HG03135 (cell line): ENCODE data around the gene IQCE.
"Not testable (repeated sequence)": the region's sequence is repeated elsewhere in the genome, so short reads cannot be mapped to it uniquely, and the experiment has no call there.

Experiments
- ATAC-seq: cut with Tn5 transposase; IDR thresholded peaks from one replicate; pipeline ENCODE4 v1.9.1; 2021; ENCODE audit warnings: mild to moderate bottlenecking, moderate library complexity; ENCODE audit not compliant: unreplicated experiment

The IQCE gene

DNA sequence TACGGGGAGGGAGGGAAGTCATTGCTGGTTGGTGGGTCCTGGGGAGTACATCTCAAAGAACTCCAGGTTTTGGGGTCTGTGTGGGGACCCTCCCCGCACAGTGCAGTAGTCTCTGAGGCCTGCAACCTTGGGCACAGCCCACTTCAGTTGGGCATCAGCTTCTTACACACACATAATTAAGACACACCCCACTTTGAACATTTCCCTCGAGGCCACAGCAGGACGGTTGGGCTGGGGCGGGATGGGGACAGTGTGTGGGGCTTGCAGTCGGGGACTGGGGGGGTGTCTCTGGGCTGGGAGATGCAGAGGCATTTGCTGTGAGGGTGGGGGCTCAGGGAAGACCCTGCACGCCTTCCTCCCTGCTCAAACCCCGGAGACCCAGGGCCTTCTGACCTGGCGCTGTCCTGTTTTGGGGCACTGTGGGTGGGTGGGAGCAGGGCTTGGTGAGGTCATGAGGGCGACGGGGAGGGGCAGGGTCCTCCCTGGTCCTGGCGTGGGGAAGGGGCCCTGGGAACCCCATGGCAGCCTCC is 38.0 kb upstream of the IQCE start:
- no peak for ATAC-seq

DNA sequence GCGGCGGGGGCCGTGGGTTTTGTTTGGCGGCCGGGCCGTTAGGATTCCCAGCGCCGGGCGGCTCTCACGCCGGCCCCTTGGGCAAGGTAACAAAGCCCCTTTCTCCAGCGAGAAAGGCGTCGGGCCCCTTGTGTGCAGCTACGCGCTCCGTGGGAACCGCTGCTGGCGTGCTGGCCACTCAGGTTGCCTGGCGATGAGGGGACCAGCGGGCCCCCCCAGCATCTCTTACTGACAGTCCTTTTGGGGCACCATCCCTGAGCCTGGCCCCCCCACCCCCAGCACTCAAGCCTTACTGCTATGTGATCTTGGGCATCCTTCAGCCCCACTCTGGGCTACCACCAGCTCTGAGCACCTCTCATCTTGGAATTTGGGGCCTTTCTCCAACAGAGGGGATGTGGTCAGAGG is 37.4 kb upstream of the IQCE start:
- ATAC-seq: no peak

DNA sequence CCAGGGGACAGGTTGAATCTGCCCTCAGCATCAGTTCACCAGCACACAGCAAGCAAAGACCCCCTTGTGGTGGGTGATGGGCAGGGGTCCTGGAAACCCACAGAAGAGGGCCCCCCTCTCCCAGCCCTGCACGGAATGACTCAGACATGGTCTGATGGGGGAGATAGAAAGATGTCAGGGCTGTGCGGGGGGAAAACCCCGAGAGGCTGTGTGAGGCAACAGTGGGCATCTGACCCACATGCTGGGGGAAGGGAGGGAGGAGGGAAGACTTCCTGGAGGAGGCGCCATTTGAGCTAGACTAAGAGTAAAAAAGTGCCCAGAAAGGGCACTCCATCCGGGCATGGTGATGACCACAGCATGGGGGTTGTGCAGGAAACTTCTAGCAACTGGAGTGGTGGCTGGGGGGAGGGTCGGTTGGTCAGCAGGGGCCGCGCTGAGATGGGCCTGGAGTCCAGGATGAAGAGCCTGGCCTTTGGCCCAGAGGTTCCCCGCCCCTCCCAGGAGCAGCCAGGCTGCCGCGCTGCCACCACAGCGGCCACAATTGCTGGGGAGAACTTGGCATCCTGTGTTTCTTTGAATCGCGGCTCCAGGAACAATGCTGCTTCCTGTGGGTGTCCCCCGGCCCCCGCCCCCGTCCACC is 36.7 kb upstream of the IQCE start:
- ATAC-seq: no peak

DNA sequence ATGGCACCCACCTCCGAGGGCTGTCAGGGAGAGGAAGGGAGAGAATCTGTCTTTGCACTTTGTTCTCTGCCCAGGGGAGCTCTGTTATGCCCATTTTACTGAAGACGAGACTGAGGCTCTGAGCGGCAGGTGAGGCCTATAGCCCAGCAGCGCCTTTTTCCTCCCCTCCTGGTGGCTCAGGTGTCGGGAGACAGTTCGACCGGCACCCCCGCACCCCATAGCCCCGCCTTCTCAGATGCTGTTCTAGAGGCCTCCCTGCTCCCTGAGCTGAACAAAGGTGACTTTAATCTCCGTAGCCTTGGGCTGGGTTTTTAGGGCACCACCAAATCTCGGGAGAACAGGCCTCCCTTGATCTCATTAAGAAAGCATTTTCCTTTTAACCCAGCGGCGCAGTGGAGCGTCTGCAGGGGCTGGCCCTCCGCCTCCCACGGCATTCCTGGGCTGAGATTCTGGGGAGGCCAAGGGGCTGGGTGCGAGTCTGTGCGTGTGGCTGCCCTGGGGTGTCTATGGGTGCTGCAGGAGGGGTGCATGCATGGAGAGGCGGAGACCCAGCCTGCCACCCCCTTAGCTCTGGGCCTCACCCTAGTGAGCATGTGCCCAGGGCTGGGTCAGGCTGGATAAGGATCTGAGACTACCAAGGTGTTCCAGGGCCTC is 35.9 kb upstream of the IQCE start:
- no peak for ATAC-seq

DNA sequence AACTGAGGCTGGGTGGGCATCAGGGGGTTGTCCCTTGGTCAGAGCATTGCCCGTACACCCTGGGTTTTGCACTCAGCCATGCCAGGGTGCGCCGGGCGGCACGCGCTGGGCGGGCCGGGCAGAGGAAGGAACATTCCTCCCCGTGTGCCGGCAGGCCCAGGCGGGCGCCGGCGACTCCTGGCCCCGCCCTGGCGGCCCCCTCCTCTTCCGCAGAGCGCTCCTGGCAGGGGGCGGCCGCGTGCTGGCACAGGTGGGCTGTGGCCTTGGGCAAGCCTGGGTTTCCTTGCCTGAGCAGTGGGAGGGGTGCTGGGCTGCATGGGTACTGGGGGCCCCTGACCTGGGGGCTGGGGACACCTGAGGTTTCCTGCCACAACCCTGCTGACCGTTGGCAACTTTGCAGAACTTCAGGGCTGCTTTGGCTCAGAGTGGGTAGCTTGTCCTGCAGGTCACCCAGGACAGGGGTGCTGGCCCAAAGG is 35.3 kb upstream of the IQCE start:
- ATAC-seq: no peak

DNA sequence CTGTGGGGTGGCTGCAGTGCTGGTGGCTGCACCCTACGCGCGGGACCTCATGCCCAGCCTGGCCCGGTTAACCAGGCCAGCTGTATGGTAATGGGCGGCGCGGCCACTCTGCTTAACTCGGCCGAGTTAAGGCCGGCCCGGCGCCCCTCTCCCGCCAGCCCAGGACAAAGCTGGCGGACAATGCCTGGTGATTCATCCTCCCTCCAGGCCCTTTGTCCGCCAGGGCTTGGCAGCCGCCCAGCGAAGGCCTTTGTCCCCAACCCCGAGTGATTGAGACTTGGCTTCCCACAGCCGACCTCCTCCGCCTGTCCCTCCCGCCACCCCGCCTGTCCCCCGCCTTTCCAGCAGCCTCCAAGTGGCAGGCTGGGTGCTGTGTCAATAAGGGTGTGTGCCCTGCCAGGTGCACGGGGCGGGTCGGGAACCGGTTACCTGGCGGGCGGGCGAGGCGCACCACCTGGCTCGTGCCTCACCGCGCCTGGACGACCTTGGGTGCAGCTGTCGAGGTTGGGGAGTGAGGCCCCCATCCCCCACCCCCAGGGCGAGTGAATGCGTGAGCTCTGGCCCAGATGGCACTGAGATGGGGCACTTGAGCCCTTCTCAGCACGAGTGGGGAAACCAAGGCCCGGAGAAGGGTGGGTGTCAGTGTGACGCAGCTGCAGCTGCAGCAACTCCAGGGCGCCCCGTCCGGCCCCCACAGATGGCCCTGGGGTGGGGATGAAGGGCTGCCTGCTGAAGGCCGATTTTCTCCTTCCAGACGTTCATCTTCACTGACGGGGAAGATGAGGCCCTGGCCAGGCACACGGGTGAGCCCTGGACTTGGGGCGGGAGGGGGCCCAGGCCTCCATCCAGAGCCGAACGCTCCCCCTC is 34.6 kb upstream of the IQCE start:
- ATAC-seq: no peak

DNA sequence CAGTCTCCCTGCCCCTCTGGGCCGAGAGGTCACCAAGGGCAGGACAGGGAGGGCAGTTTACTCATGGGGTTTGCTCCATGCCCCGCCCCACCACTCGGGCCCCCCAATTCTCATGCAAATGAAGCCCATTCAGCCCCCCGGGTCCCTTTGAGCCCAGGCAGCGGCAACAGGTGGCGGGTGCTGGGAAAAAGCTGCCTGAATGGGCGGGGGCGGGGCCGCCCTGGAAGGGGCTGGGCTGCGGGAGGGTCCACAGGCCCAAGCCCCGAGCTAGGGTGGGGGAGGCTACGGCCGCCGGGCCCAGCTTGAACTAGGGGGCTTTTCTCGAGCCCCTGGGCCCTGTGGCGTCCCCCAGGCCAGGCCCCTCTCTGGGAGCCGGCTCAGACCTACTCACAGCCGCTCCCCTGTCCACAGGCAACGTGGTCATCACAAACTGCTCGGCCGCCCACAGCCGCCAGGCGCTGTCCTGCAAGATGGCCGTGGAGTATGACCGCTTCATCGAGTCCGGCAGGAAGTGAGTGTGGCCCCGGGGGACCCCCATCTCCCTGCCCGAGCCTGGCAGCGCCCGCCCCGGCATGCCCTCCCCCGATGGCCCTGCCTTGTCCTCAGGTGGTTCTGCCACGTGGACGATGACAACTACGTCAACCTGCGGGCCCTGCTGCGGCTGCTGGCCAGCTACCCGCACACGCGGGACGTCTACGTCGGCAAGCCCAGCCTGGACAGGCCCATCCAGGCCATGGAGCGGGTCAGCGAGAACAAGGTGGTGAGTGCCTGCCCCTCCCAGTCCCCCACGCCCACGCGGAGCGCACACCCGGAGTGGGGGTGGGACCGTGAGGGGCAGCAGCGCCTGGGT is 33.7 kb upstream of the IQCE start:
- no peak for ATAC-seq

DNA sequence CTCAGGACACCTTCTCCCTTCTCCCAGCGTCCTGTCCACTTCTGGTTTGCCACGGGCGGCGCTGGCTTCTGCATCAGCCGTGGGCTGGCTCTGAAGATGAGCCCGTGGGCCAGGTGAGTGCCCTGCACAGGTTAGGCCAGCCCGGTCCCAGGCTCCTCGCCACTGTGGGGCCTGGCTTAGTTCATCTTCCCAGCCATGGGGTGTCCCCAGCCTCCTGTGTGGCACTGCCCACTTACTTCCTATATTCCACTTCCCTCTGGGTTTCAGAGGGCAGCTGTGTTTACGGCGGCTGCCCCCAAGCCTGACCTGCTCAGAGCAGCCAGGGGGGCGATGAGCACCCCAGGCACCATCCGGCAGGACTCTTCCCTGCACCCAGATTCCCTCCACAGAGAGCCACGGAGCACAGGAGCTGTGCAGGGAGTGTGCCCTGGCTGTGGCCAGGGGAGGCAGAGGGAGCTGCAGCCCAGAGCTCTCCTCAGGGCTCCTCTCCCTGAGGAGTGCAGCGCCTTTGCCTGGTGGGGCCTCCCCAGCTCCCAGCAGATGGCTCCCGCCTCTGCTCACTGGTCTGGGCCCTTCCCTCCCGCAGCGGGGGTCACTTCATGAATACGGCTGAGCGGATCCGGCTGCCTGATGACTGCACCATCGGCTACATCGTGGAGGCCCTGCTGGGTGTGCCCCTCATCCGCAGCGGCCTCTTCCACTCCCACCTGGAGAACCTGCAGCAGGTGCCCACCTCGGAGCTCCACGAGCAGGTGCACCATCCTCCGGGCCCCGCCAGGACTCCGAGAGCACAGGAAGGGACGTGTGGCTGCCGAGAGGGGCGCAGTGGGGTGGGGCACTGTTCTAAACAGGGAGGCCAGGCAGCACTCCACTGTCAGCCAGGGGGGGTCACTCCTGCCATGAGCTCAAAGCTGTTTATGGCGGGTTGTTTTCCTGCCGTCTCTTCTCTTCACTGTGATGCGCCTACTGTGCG is 32.8 kb upstream of the IQCE start:
- ATAC-seq: no peak

DNA sequence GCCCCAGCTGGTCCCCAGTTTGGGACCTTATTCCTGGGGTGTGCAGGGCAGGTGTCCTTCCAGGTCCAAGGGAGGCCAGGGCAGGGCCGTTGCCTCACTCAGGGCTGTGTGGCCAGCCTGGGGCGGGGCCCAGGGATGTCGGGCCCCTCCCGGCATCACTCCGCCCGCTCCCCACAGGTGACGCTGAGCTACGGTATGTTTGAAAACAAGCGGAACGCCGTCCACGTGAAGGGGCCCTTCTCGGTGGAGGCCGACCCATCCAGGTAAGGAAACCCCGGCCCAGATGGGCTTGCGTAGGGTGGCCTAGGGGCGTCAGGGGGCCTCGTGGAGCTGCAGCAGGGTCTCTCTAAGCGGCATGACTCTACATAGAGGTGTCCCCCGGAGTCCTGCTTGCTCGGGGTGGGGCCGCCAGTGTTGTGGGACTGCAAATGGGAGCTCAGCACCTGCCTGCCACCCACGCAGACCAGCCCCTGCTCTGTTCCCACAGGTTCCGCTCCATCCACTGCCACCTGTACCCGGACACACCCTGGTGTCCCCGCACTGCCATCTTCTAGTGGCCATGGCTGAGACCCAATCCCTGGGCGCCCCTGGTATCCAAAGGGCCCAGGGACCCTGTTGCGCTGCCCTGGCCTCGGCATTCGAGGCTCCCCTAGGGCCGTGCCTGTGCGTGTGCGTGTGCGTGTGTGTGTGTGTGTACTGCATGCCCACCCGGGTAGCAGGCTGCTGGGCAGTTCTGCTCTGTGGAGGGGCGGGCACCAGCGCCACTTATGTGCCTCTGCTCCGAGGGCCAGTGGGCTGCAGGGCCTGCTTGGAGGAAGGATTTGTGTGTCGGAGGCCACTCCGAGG is 31.9 kb upstream of the IQCE start:
- ATAC-seq: no peak

DNA sequence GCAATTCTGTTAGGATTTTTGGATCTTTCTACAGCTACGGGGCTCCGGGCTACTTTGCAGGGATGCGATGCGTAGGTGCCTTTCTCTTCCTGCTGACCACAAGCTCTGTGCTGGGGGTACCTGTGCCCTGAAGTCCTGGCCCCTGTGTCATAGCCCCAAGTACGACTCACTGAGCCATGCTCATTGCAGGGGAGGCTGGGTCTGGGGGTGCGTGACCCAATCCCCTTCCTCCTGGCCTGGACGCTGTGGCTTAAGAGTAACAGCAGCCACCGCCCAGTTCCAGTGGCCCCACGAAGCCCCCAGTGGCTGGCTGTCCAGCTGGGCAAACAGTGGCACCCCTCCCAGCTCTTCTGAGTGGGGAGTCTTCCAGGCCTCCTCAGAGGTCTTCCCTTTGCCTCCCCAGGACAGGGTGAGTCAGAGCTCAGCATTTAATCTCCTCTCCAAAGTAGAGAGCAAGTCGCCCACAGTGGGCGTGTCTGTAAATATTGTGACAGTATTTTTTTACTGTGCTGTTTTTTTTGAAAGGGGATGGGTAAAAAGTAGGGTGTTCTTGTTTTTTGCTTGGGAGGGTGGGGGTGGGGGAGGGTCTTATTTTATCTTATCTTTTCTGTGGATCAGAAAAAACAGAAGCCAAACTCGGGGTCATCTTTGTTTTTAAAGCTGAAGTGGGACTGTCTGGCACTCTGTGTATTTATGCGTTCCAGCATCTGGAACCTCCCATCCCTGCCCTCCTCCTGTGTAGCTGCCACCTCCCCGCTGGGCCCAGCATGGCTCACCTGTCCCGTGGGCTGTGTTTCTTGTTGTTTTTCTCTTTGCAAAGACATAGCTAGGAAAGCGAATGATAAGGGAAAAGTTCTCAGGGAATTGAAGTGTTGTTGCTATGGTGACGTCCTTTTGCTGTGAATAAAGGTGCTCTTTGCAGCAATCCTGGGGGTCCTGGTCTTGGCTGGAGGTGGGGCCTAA is 31.0 kb upstream of the IQCE start:
- ATAC-seq: no peak

DNA sequence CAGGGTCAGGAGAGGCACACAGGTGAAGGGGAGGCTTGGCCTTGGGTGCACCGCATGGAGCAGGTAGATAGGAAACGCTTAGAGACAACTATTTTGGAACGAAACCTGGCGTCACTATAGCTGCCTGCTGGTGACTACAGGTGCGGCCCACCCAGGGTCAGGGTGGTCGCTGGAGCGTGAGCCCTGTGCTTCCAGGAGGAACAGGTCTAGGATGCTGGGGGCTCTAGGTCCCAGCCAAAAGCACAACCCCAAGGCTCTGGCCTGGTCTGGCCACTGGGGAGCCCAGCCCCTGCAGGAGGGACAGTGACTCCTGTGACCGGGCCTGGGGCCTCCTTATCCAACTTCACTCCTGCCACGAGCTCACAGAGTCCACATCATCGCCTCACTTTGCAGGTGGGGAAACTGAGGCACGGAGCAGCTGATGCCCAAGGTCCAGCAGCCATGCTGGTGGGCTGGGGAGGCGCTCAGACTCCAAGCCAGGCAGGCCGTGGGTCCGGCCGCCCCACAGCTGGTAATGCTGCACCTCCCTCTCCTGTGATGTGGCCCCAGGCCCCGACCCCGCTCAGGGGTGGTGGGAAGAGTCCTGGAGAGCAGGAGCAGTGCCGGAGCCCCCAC is 30.2 kb upstream of the IQCE start:
- ATAC-seq: no peak

DNA sequence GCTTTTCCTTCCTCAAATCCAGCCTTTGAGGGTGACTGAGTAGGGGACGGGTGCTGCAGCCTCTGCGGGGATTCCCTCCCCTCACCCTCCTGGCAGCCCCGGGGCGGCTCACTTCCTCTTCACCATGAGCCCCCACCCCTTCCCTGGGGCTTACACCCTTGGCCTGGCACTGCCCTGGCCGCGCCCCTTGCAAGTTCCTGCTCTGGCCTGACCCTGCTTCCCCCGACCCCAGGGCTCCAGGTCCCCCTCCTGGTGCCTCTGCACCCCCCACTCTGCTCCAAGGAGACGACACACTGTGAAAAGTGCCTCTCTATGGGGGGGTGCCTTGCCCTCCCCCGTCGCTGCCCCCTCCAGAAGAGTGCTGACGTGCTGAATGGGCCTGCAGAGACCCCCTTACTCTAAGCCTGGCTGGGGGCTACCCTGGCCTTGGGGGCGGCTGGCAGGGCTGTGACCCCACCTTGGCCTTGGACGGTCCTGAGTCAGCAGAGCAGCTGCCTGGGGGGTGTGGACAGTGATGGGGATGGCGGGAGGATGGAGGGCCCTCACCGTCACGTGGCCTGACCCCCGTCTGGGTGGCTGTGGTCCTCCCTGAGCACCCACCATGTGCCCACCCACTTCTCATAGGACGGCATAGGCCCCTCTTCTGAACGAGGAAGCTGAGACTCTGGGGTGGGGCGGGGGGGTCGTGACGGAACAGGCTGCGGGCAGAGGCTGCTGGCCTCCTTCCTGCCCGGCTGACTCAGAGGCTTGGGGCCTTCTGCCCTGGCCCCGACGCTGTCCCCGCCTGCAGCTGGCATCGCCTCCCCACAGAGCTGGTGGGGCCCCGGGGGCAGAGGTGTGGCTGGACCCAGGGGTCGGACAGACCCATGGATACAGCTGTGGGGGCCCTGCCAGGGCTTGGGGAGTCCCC is 29.4 kb upstream of the IQCE start:
- ATAC-seq: peak; percentile 45

DNA sequence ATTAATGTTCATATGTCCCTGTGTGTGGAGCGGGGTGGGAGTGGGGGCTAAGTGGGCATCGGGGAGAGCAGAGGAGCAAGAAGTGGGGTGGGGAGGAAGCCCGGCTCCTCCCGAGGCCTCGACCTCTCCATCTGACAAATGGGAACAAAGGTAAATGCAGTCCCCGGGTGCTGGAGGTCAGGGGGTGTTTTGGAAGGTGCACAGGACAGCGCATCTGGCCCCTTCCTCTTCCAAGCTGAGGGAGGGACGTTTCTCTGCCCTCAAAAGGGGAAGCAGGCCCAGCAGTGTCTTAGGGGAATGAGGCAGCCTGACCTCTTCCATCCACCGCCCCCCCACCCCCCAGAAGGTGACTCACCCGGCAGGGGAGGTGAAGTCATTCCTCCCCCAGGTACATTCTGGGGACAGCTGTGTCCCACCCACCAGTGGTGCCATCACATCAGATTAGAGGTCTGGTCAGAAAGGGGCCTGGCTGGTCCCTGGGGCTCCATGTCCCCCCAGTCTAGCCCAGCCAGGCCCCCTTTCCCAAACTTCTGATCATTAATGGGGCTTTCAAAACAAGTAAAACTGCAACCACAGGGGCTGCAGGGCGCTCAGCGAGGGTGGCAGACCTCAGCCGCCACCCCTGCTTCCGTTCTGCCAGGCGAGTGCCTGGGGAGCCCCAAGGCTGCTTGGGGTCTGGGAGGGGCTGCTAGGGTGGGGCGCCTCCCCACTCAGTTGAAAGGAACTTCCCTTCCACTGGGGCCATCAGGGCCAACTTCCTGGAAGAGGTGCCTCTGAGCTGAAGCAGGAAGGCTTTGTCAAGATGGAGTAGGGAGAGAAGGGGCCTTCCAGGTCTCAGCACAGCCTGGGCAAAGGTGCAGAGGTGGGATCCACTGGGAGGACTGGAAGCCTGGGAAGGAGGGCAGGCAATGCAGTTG is 28.4 kb upstream of the IQCE start:
- no peak for ATAC-seq

DNA sequence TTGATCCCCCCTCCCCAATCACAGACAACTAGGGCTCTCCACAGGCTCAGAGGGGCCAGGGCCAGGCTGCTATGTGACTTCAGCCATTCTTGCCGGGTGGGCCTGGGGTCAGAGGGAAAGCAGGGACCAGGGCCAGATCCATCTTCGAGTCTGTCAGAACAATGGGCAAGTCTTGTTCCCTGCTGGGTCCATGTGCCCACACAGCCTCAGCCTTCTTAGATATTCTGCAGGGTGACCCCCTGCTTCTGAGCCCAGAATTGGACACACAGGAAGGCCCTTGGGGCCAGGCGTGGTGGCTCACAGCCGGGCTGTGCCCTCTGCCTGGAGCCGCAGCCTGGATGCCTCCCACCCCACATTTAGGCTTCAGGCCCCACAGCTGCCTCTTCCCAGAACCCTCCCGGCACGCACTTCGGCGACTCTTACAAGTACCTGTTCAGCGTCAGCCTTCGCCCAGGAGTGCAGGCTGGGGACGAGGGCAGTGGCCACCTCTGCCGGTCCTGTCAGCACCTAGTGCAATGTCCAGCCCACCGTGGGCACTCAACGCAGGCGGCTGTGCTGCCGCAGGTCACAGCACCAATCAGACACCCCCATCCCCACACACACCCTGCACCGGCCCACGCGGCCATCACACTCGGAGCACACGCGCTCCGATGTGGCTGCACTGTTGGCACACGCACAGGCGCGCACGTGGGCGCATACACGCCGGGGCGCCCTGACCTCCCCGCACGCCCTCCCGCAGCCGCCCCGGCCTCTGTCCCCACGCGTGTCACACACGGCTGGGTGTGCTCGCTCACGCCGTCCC is 27.6 kb upstream of the IQCE start:
- not testable (repeated sequence) for ATAC-seq
